AG10803 (cell line): ENCODE measurements around the gene GAL.

Experiments
- DNase-seq: peaks from one replicate; pipeline ENCODE4 v3.0.0; 2010; ENCODE audit warnings: low read depth
- H3K4me3 ChIP-seq: 2 replicates; pipeline ENCODE4 v1.5.1; 2011; ENCODE audit warnings: mild to moderate bottlenecking, low read length, control low read depth
- TF ChIP-seq, protein P1 (sequence below): conservative IDR thresholded peaks from 2 replicates; pipeline ENCODE4 v1.5.1; 2011; ENCODE audit warnings: mild to moderate bottlenecking, low read length, control low read depth, inconsistent platforms

GAL gene

DNA sequence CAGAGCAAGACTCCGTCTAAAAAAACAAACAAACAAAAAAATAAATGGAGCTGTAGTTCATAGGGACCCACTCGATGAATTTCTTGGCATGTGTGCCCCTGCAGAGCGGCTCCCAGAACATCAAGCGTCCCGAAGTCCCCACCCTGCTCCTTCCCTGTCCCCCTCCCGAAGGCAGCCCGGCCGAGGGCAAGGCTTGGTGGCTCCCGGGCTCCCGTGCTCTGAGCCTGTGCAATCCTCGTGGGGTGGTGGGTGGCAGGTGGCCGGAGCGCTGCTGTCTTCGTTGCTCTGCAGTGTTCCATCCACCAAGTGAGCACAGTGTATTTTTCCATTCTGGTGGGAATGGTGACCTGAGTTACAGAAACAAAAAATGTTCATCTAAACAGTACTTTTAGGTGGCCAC, 33.5 kb upstream of the GAL start:
- no peak for DNase-seq
- TF ChIP-seq, protein P1, sequence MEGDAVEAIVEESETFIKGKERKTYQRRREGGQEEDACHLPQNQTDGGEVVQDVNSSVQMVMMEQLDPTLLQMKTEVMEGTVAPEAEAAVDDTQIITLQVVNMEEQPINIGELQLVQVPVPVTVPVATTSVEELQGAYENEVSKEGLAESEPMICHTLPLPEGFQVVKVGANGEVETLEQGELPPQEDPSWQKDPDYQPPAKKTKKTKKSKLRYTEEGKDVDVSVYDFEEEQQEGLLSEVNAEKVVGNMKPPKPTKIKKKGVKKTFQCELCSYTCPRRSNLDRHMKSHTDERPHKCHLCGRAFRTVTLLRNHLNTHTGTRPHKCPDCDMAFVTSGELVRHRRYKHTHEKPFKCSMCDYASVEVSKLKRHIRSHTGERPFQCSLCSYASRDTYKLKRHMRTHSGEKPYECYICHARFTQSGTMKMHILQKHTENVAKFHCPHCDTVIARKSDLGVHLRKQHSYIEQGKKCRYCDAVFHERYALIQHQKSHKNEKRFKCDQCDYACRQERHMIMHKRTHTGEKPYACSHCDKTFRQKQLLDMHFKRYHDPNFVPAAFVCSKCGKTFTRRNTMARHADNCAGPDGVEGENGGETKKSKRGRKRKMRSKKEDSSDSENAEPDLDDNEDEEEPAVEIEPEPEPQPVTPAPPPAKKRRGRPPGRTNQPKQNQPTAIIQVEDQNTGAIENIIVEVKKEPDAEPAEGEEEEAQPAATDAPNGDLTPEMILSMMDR: no peak
- H3K4me3 ChIP-seq: no peak overlapping the region

GRCh38 chr11:68651208-68651984, 32.9 kb upstream of the GAL start:
- no peak overlapping the region for H3K4me3 ChIP-seq
- no peak for DNase-seq
- TF ChIP-seq, protein P1: no peak

DNA sequence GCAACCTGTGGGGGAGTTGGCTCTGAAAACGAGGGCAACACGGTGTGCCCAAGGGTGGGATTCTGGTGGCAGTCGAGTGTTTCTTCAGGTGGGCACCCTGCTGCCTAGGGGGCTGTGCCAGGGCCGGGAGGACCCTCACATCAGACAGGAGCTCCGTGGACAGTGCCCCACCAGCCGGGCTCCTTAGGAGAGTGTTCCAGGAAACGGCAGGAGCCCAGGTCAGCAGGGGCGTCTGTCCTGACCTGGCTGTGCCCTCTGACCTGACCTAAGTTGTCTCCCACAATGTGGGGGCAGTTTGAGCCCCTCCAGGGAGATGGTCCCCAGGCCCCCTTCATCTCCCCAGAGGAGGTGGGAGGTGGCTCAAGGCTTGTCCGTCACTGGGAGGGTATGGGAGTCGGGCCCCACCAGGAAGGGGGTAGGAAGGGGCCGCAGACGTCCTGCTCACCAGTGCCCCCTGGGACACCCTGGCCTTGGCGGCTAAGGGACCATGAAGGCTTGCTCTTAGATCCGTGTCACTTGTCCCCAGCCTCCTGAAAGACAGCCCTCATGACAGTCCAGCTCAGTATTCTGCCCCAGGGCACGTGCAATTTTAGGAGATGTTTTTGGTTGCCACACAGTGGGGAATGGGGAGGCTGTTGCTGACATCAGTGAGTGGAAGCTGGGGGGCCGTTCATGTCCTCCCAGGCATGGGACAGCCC, 32.2 kb upstream of the GAL start:
- no peak overlapping the region for H3K4me3 ChIP-seq
- TF ChIP-seq, protein P1: no peak
- DNase-seq: no peak

DNA sequence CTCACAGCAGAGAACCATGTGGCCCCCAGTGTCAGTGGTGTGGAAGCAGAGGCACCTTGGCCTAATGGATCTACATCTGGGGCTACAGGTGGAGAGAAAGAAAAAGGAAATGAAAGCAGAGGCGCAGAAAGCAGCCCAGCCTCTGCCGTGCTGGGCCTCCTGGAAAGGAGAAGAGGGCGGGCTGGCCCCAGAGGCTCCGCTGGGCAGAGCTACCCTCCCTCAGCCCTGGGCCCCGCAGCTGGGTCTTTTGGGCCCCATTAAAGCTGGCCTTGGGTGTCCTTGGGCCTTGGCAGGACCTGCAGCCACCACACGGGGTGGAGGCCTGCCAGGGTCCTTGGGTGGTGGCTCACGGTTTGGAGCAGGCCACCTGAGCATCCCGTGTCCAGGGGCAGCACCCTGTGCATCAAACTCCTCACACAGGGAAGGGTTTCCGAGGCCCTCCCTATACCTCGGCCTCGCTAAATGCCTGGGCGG, 31.6 kb upstream of the GAL start:
- DNase-seq: no peak
- H3K4me3 ChIP-seq: no peak overlapping the region
- TF ChIP-seq, protein P1: no peak

DNA sequence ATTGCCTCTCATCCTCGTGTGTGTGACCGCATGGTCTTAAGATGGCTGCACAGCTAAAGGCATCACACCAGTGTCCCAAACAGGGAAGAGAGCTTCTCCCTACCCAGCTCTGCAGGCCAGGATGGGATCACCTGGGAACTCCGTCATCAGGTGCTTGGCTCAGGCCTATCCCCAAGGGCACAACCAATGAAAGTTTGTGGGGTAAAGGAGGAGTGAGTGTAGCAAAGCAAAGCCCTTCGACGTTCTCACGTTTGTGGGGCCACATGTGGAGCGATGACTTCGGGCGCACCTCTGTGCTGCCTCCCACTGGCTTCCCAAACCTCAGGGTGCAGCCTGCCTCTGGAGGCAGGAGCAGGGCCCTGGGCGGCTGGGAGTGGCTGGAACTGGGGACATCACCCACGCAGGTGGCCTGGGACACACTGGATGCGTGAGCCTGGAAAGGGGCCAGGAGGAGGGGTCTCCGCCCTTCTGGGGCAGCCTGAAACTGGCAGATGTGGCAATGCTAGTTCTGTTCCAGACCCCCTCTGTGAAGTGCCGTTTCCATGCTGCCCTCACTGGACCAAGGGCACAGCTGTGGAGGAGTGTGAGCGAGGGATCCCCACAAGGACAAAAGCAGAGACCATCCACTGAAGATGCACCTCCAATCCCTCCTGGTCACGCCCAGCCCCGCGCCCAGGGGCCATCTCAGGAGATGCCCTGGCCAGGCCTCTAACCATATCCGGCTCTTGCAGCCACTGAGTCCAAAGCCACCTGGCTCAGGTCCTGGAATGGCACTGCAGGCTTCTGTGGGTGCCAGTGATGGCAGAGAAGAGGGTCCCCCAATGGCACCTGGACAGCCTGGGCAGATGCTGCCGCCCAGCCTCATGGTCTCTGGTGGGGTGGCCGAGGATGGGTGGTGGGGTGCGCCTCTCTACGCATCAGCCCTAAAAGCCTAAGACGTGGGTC, 30.6 kb upstream of the GAL start:
- DNase-seq: no peak
- TF ChIP-seq, protein P1: no peak
- no peak overlapping the region for H3K4me3 ChIP-seq

- H3K4me3 ChIP-seq: no peak overlapping the region
- TF ChIP-seq, protein P1: no peak
- no peak for DNase-seq
Observed at GRCh38 chr11:68654978-68655377, 29.4 kb upstream of the GAL start.
